SIG-M5 treated with dmso at 0.1 percent for 504 hours (cell line): Measurements from ENCODE around the gene OR11H7.
A peak's percentile ranks its signal among the peaks of the same experiment; 100 is the strongest.
"Not testable (repeated sequence)": the region's sequence is repeated elsewhere in the genome, so short reads cannot be mapped to it uniquely, and the experiment has no call there.

Experiments used
- DNase-seq: peaks from one replicate; lab custom pipeline; 2025; ENCODE audit not compliant: unreplicated experiment; lab: John Stamatoyannopoulos, UW

Gene OR11H7

GRCh38 chr14:20228681-20229080 is at the start of gene OR11H7:
Gene OR11H7, plus strand, starts transcription at chr14:20228981.
- no peak for DNase-seq

GRCh38 chr14:20179218-20179617 is 49.6 kb upstream of the OR11H7 start:
- DNase-seq: peak; percentile 75

DNA sequence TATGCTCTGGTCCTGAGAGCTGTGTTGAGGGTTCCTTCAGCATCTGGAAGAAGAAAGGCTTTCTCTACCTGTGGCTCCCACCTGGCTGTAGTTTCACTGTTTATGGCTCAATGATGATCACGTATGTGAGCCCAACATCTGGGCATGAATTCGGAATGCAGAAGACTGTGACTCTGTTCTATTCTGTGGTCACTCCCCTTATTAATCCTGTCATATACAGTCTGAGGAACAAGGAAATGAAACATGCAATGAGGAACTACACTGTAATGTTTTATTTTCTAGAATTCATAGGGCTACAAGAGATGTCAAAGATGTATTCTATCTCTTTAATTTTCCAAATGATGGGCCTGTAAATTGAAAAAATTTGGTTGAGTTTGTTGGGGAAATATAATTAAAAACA is 48.9 kb upstream of the OR11H7 start:
- DNase-seq: peak; percentile 85

DNA sequence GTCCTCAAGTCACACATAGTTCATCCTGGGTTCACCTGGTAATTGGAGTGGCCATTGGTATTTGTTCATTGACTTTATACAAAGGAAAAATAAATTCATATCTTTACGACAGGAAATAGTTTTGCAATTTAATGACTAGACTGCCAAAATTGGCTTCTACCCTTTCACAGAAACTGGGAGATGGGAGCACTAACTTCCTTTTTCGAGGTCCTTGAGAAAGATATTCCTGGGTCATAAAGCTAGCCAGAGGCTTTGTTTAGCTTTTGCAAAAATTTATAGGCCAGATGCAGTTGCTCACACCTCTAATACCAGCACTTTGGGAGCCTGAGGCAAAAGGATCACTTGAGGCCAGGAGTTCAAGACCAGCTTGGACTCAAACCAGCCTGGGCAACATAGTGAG is 48.3 kb upstream of the OR11H7 start:
- peak; percentile 71 for DNase-seq

GRCh38 chr14:20184181-20184580 is 44.6 kb upstream of the OR11H7 start:
- no peak for DNase-seq

GRCh38 chr14:20190596-20190995 is 38.2 kb upstream of the OR11H7 start, which contains the start of gene OR11G2:
Gene OR11G2, plus strand, starts transcription at chr14:20190896. Its CDS starts 6,542 bp downstream, at chr14:20197438.
- no peak for DNase-seq

GRCh38 chr14:20191396-20191795 is 37.4 kb upstream of the OR11H7 start:
- DNase-seq: no peak

GRCh38 chr14:20194101-20194500 is 34.7 kb upstream of the OR11H7 start:
- no peak for DNase-seq

DNA sequence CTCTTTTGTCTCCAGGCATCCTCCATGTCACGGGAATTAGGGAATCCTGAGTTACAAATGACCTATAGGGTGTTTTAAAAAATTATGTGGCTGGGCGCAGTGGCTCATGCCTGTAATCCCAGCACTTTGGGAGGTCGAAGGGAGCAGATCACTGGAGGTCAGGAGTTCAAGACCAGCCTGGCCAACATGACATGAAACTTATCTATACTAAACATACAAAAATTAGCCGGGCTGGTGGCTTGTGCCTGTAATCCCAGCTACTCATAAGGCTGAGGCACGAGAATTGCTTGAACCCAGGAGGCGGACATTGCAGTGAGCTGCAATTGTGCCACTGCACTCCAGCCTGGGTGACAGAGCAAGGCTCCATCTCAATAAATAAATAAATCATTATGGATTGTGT is 33.6 kb upstream of the OR11H7 start:
- not testable (repeated sequence) for DNase-seq

GRCh38 chr14:20195911-20196310 is 32.9 kb upstream of the OR11H7 start:
- DNase-seq: no peak

GRCh38 chr14:20197459-20197858 is 31.3 kb upstream of the OR11H7 start:
- DNase-seq: peak; percentile 48

DNA sequence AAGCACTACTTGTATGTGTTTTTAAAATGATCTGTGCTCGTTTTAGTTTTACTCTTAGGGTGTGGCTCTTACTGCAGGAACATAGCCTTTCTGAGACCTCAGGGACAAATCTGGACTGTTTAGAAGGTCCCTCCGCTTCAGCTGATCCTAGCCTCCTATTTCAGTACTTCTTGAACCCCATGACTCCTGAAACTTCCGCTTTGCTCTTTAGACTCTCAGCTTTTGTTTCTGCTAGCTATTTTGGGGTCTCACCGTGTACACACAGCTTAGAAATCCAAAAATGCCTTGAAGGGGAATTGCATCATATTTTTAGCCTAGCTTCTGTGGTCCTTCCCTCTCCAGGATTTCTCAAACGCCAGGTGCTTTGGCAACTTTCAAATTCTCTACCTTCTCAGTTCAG is 29.8 kb upstream of the OR11H7 start:
- no peak for DNase-seq

- DNase-seq: no peak
These were observed 24.1 kb upstream of the OR11H7 start for GRCh38 chr14:20204721-20205120.

DNA sequence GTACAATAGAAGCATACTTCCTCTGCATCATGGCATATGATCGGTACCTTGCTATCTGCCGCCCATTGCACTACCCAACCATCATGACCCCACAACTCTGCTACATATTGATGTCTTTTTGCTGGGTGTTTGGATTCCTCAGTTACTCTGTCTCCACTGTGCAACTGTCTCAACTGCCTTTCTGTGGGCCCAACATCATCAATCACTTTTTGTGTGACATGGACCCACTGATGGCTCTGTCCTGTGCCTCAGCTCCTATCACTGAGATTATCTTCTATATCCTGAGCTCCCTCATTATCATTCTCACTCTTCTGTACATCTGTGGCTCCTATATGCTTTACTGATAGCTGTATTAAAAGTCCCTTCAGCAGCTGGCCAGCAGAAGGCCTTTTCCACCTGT is 19.2 kb upstream of the OR11H7 start:
- DNase-seq: no peak

DNA sequence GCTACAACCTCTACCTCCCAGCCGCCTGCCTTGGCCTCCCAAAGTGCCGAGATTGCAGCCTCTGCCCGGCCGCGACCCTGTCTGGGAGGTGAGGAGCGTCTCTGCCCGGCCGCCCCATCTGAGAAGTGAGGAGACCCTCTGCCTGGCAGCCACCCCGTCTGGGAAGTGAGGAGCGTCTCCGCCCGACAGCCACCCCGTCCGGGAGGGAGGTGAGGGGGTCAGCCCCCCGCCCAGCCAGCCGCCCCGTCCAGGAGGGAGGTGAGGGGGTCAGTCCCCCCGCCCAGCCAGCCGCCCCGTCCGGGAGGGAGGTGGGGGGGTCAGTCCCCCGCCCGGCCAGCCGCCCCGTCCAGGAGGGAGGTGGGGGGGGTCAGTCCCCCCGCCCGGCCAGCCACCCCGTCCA is 16.4 kb upstream of the OR11H7 start:
- DNase-seq: not testable (repeated sequence)

DNA sequence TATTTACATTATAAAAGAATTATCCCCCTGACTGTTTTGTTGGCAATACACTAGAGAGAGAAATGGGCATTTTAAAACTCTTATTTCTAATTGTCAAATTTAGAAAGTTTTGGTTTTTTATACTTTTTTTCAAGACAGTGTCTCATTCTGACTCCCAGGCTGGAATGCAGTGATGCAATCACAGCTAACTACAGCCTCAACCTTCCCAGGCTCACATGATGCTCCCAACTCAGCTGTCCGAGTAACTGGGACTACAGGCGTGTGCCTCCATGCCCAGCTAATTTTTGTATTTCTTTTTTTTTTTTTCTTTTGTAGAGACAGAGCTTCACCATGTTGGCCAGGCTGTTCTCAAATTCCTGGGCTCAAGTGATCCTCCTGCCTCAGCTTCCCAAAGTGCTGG is 13.6 kb upstream of the OR11H7 start:
- DNase-seq: no peak

DNA sequence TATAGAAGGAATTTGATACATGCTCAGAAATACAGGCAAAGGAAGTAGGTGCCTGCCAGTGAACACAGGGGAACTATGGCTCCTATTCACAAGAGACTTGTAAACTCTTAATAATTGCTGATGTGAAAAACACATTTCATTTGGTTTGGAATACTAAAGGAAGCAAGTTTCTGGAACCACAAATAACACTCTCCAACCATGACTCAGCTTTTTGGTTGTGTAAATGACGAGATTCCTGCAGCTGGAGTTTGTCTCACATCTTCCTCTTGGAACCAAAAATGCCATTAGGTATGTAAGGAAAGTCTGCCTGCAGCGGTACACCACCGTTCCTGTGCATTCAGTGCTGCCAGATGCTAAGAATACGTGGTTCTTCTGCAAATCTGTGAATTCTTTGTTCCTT is 9.7 kb upstream of the OR11H7 start:
- DNase-seq: no peak

DNA sequence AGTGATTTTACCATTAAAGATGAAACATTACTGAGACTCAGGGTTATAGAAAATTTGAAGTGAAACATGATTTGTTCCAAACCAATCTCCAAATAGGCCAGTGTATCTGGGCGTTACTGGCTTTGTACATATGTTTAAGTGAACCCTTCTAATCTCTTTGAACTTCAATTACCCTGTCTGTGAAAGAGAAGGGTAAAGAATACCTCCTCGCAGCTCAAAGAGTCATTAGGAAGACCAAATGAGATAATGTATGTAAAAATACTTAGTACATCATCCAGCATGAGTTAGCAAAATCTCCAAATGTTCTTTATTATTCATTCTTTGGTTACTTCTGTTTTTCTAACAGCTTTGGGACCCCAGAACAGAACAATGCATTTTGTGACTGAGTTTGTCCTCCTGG is 5.4 kb upstream of the OR11H7 start, which contains the start of gene OR11H6:
TSS of gene OR11H6 (plus strand) at position 301 of the 400 bp plus-strand sequence. CDS start at position 301, 0 bp downstream.
- no peak for DNase-seq

DNA sequence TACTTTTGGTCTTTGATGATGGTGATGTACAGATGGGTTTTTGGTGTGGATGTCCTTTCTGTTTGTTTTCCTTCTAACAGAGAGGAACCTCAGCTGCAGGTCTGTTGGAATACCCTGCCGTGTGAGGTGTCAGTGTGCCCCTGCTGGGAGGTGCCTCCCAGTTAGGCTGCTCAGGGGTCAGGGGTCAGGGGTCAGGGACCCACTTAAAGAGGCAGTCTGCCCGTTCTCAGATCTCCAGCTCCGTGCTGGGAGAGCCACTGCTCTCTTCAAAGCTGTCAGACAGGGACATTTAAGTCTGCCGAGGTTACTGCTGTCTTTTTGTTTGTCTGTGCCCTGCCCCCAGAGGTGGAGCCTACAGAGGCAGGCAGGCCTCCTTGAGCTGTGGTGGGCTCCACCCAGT is 6.6 kb downstream of the OR11H7 start:
- DNase-seq: not testable (repeated sequence)

DNA sequence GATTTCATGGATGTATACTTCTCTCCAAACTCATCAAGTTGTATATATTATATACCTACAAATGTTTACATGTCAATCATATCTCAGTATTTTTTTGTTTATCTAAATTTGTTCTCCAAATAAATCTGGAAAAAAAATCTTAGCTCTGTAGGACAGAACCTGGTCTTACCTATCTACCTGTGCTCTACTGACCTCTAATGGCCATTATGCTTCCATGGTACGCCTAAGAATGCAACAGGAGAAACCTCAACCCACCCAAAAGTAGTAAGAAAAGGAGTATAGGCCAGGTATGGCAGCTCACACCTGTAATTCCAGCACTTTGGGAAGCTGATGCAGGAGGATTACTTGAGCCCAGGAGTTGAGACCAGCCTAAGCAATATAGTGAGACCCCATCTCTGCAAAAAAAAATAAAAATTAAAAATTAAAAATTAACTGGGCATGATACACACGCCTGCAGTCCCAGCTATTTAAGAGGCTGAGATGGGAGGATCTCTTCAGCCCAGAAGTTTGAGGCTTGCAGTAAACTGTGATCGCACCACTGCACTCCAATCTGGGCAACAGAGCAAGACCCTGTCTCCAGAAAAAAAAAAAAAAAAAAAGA is 19.0 kb downstream of the OR11H7 start:
- peak; percentile 22 for DNase-seq

DNA sequence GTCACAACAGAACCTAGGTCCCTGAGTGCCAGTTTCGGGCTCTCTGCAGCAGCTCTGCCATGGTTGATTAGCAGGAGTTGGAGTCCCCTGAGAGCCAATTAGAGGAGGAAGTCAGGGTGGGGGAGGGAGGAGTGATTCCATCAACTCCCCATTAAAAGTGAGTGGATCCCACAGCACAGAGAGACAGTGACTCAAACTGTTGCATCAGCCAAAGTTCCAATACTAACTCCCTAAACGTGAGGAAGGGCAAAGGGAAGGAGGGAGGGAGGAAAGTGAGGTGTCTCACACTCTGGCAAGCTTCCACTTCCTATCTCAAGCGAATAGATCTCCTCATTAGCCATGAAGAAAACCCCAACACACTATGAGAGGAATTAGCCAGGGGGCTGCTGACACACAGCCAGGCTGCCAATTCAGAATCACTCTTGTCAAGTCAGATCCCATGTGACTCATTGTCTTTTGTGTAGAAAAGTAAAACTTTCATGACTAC is 33.9 kb downstream of the OR11H7 start:
- DNase-seq: no peak

- DNase-seq: not testable (repeated sequence)
These were observed 35.6 kb downstream of the OR11H7 start for GRCh38 chr14:20264361-20264760.

GRCh38 chr14:20274062-20274461 is 45.3 kb downstream of the OR11H7 start:
- no peak for DNase-seq
